DMS53 (cell line): Measurements from ENCODE around the gene FBXL15.

Source experiments
- DNase-seq: peaks from one replicate; lab custom pipeline; 2025; lab: John Stamatoyannopoulos, UW

FBXL15 gene

DNA sequence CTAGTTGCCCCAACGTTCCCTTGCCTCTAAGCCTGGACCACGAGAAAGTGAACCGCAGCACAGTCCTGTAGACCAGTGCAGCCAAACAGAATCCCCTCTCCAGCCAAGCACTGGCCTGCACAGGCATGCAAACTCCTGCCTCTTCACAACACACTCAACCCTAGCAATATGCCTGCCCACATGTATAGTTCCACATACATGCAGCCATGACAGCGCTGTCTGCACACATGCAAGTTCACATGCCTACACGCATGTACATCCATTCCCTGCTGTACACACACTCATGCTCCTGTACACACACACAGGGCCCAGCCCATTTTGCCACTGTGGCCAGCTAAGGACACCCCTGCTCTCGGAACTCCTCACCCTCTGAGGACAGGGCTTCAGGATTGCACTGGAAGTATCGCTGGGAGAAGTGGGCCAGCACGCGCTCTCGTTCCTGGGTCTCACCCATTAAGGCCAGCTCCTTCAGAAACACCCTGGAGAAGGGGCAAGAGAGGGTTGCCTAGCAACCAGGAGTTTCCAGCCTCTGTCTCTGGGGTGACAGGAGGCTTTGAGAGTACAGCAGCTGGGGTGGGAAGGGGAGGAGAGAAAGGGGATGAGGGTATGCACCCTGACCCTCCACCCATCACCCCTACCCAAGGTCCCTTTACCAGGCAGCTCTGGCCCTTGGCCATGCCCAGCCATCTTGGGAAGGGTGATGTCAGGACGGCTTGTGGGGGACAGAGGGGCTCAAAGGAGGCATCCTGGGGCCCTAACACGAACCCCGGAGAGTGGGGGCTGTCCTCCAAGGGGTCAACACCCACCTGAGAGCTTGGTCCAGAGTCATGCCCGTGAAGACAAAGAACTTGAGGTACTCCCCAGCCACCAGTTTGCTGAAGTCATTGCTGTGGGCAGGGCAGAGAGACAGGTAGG, 9.0 kb upstream of the FBXL15 start:
- peak; percentile 55 for DNase-seq

DNA sequence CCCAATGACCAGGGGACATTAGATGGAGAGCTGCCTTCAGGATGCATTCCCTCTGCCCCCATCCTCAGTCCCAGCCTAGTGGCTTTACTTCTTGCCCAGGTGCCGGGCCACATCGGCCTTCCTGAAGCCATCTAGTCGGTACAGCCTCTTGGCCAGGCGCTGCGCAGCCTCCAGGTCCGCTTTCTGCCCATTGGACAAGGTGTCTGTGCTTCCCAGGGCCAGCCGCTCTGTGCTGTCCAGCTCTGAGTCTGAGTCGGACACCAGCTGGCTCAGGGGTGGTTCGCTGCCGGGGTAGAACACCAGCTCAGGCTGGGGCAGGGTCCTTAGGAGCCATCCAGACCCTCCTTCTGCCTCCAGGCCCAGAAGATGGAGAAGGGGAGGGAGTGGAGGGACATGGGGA, 8.3 kb upstream of the FBXL15 start:
- no peak for DNase-seq

- DNase-seq: peak; percentile 98
Measured at GRCh38 chr10:102413053-102413705, 7.5 kb upstream of the FBXL15 start.

DNA sequence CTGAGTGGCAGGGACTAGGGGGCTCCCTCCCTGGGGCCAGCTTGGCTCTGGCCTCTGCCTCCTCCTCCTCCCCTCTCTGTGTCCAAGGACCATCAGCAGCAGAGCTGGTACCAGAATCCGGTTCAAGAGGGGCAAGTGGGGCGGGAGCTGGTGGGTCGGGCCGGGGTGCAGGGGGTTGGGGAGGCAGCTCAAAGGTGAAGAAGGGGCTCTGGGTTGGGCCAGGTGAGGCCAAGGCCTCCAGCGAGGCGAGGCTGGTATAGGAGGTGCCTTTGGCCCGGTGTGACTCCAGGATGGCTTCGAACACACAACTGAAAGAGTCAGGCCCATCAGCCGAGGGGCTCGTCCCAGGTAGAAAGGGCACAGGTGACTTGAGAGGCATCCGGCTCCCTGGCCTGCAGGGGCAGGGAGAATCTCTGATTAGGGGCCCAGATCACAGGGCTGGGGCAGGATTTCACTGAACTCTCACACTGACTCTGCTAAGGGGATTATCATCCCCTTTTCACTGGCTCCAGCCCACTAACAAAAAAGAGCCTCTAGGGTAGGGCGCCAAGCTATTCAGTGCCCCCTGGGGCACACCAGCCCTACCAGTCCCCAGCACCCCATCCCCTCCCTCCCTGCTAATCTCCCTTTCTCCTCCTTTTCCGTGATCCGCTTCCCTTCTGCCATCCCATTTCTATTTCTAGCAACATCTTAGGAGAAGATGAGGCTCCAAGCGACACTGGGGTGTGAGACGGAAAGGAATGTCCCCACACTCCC, 6.7 kb upstream of the FBXL15 start:
- no peak for DNase-seq

- no peak for DNase-seq
Measured at GRCh38 chr10:102414749-102415148, 5.9 kb upstream of the FBXL15 start.

DNA sequence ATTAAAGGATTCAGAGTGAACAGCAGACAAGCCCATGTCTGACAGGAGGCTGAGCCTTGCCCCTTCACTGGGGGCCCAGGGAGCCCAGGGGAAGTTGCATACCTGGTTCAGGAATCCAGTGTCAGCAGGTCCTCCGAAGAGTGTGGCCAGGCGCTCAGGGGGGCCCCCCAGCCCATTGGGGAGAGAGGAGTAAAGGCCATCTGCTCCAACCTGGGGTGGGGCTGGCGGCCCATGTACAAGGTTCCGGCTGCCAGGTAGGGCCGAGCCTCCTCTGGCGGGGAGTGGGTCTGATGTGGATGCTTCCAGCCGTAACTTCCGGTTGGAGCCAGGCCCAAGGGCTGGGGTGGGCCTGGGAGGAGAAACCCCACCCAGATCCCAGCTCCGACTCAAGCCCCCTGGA, 4.4 kb upstream of the FBXL15 start:
- DNase-seq: no peak

DNA sequence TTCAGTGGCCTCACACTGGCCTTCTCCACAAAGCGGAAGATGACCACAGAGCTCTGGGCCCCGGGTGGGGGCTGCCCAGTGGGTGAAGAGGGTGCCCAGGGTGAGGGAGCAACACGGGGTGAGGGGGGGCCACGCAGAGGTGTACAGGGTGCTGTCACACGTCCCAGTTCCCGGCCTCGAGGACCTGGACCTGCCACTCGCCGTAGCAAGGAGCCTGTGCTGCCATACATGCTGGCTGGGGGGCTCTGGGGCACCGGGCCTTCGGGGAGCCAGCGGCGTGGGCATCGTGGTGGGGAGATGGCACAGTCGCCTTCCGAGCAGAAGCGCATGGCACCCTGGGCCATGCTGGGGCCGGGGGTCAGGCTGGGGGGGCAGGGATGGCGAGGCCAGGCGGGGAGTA, 3.9 kb upstream of the FBXL15 start:
- DNase-seq: no peak

- DNase-seq: peak; percentile 93
Measured at GRCh38 chr10:102418622-102419268, 1.9 kb upstream of the FBXL15 start, which contains the start of gene PSD. PSD (minus strand) TSS chr10:102418785; CDS start chr10:102417038, 1,747 bp downstream.

- DNase-seq: peak; percentile 93
Measured at GRCh38 chr10:102419269-102420180, 1.1 kb upstream of the FBXL15 start.

GRCh38 chr10:102420181-102420713, 389 bp upstream of the FBXL15 start:
- no peak for DNase-seq

DNA sequence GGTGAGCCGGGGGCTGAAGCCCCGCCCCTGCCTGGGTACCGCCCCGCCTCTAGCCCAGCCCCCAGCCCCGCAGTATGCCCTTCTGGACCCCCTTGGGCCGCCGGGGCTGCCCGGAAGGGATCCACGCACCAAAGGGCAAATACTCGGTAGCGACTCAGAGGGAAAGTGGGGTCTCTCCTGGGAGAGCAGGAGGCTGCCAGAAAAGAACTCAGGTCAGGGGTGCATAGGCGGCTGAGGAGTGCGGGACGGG, 796 bp downstream of the FBXL15 start:
- no peak for DNase-seq

DNA sequence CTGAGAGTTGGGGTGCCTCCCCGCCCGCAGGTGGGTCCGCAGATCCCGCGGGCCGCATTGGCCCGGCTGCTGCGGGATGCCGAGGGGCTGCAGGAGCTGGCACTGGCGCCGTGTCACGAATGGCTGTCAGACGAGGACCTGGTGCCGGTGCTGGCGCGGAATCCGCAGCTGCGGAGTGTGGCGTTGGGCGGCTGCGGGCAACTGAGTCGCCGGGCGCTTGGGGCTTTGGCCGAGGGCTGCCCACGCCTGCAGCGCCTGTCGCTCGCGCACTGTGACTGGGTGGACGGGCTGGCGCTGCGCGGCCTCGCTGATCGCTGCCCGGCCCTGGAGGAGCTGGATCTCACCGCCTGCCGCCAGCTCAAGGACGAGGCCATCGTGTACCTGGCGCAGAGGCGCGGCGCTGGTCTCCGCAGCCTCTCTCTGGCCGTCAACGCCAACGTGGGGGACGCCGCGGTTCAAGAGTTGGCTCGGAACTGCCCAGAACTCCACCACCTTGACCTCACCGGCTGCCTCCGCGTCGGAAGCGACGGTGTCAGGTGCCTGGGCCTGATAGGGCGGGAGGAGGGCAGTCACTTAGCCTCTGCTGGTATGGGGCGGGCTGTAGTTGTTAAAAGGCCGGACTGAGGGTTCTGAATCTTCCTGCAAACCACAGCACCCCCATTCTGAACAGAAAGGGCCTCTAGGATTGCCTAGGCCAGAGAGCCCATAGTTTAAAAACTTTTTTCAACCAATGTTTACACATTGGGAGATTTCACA, 1.3 kb downstream of the FBXL15 start:
- DNase-seq: peak; percentile 81

GRCh38 chr10:102422545-102423129, 2.0 kb downstream of the FBXL15 start:
- peak; percentile 95 for DNase-seq

- DNase-seq: no peak
Measured at GRCh38 chr10:102423372-102423968, 2.8 kb downstream of the FBXL15 start.

DNA sequence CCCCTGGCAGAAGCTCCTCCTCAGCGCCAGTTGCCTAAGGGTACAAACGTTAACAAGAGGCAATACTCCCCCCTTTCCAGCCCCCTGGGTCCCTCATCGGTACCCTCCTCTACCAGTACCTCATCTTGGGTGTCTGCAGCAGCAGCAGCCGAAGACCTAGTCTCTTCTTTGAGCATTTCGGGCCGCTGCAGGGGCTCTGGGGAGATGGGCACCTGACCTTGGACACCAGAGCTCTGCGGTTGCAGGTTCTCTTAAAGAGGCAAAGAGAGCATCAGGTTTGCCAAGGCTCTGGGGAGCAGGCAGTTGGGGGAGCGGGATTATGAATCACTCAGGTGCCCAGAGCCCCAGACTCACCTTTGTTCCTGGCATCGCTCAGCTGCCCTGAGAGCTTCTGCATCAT, 3.5 kb downstream of the FBXL15 start:
- DNase-seq: no peak

DNA sequence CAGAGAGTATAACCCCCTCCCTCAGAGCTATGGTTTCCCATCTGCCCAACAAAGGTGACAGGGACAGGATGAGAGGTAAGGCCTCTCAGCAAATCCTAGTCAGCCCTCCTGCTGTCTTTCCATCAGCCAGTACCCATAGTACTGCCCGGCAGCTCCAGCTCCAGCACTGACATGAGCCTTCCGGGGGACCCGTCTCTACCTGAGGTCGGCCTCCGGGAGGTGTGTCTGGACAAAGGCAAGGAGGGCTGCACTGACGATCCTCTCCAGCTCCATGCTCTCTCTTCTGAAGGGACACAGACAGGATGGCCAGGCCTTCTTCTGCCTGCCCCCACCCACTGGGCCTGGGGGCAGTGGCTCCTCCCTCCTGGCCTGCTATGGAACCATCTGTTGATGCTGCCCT, 4.3 kb downstream of the FBXL15 start:
- DNase-seq: no peak

GRCh38 chr10:102425444-102425843, 4.8 kb downstream of the FBXL15 start:
- no peak for DNase-seq

- DNase-seq: no peak
Measured at GRCh38 chr10:102426803-102427287, 6.2 kb downstream of the FBXL15 start.

DNA sequence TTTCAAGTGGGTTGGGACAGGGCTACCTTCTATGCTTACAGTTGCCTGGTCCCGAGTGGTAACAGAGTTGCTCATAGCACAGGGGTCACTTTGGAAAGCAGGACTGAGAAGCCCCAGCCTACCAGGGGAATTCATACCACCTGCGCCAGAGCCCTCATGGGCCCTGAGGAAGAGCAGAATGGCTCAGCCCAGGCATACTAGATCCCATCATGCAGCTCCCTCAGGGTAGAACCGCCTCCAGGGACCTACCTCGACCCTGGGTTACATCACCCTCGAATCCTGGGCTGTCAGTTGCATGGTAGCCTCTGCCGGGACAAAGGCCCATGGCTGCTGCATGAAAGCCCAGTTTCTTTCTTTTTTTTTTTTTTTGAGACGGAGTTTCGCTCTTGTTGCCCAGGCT, 8.8 kb downstream of the FBXL15 start:
- no peak for DNase-seq
